Kidney (tissue), 14 donors: Measurements from ENCODE around the gene AAK1. TPM values are rescaled to one million over a fixed set of nuclear protein-coding genes. Genes with fewer than 3 reads are reported as not detected.

Experiments
- DNase-seq, 5 donors: peaks; one replicate each; pipeline ENCODE4 v3.0.0-alpha.2; 2013 to 2020
- FAIRE-seq: peaks from 2 replicates; lab custom pipeline; 2012; peaks lifted over from hg19 to GRCh38; lab: Jason Lieb, UNC
- H3K27ac ChIP-seq, 2 donors: one replicate each; pipeline ENCODE4 v1.7.0; 2013; ENCODE audit warnings: low read depth in 2 of 2, low read length in 2 of 2, inconsistent platforms in 1 of 2
- H3K27me3 ChIP-seq: one replicate; pipeline ENCODE4 v1.7.1; 2013; ENCODE audit warnings: low read length, inconsistent platforms; ENCODE audit not compliant: control insufficient read depth, insufficient read depth
- H3K36me3 ChIP-seq, 3 donors: one replicate each; pipeline versions ENCODE4 v1.7.0 to v1.7.1; 2013; ENCODE audit warnings: low read length in 3 of 3, control low read depth in 1 of 3, inconsistent platforms in 1 of 3; ENCODE audit not compliant: insufficient read depth in 3 of 3, control insufficient read depth in 2 of 3
- H3K4me1 ChIP-seq, 3 donors: one replicate each; pipeline versions ENCODE4 v1.7.0 to v1.7.1; 2013; ENCODE audit warnings: low read length in 3 of 3, inconsistent platforms in 1 of 3, low read depth in 1 of 3; ENCODE audit not compliant: control insufficient read depth in 2 of 3, insufficient read depth in 2 of 3
- H3K4me3 ChIP-seq, 3 donors: one replicate each; pipeline versions ENCODE4 v1.7.0 to v1.8.1; 2013; ENCODE audit warnings: low read length in 3 of 3, control low read depth in 1 of 3, inconsistent platforms in 1 of 3
- H3K9ac ChIP-seq, 3 donors: one replicate each; pipeline versions ENCODE4 v1.7.0 to v1.7.1; 2013; ENCODE audit warnings: low read length in 3 of 3, control low read depth in 1 of 3, inconsistent platforms in 1 of 3
- H3K9me3 ChIP-seq, 3 donors: one replicate each; pipeline versions ENCODE4 v1.7.0 to v1.7.1; 2013; ENCODE audit warnings: low read length in 3 of 3, control low read depth in 1 of 3, inconsistent platforms in 1 of 3; ENCODE audit not compliant: control insufficient read depth in 2 of 3, insufficient read depth in 1 of 3
- CTCF ChIP-seq: IDR thresholded peaks from 3 replicates; pipeline ENCODE4 v1.5.1; 2012; ENCODE audit warnings: mild to moderate bottlenecking, moderate library complexity, borderline replicate concordance; ENCODE audit not compliant: insufficient read depth; ENCODE audit errors: extremely low read depth
- intact Hi-C: fragments of 100-400 bp; cut with DNase I; formaldehyde crosslinking; loops from one replicate; pipeline ENCODE4 v1.11.1; 2022
- polyA plus RNA-seq: library from polyadenylated mRNA; stranded (reverse); fragments of 350-450 nt; fragmentation: Illumina TruSeq; extraction: RNeasy Lipid Tissue Mini Kit (QIAGEN cat#74804); gene quantifications from one replicate; pipeline ENCODE4 v1.2.3, GENCODE V29; 2014; ENCODE audit warnings: low read depth, low replicate concordance; ENCODE audit not compliant: insufficient read depth
- total RNA-seq: library from RNA; stranded (reverse); fragmentation: NEBNext Ultra II Directional; extraction: Animal tissue kit (Norgen Biotek cat#: 25700); gene quantifications from one replicate; pipeline ENCODE4 v1.2.1, GENCODE V29; 2021
- donor health status: control.
- donor health status: control.
- donor health status: control.
- donor health status: control.
- donor health status: control.
- donor health status: DM: yes; HTN: yes; CAD: no.
- donor health status: Normal renal cell carcinoma (clear cell type).

AAK1 gene
- total and polyA plus RNA-seq, 2 donors from 2014 or later: 25.8 to 93.7 TPM

DNA sequence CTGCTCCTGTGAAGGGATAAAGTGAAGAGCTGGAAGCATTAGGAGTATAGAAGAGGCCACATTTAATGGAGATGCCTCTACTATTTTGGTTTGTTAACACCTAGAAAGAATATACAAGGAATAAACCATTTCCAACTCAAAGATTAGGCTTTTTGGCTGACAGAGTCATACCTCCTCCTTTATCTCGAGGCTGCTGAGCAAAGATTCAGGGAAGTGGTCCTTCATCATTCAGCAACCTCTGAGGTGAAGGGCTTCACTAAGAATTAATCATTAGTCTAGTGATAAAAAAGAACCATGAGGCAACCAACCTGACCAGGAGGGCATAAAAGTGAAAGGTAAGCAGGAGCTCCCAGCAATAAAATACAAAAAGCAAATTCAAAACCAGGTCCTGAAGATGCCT is 25.8 kb downstream of the AAK1 start:
- H3K27me3 ChIP-seq: no peaks in the 10 kb centered on the region
- H3K9ac ChIP-seq: no peak overlapping the region
- H3K27ac ChIP-seq: no peak overlapping the region
- H3K9me3 ChIP-seq: no peaks in the 10 kb centered on the region
- H3K4me1 ChIP-seq: peaks cover 0 to 37% (median 19%) of the 10 kb centered on the region in 3 donors
- no peak for DNase-seq
- H3K4me3 ChIP-seq: no peak overlapping the region
- no peak for FAIRE-seq
- no peak for TF ChIP-seq CTCF
- H3K36me3 ChIP-seq: no peaks in the 10 kb centered on the region
- intact Hi-C loops: no loop called here

DNA sequence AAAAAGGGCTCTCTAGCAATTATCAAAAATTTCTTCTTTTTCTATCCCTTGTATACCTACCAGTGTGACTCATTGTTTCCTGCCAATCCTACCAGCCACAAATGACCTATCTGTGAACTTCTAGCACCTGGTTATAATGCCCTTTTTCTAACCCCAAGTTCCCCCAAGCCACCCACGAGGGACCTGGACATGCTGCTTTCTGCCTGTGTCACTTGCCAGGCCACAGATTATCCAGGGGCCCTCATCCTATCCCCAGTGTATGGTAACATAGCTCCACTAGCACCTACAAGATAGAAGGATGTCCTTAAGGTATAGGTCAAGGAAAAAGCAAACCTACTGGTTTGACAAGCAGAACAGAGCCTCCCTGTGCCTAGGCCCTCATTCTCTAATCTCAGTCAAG is 26.8 kb downstream of the AAK1 start:
- DNase-seq (no peak), FAIRE-seq (no peak)
- intact Hi-C loops: no loop called here
- no peaks in the 10 kb centered on the region for H3K36me3 ChIP-seq
- H3K9me3 ChIP-seq: no peaks in the 10 kb centered on the region
- TF ChIP-seq CTCF: no peak
- H3K4me1 ChIP-seq: peaks cover 0 to 37% (median 21%) of the 10 kb centered on the region in 3 donors
- H3K27ac ChIP-seq: no peak overlapping the region
- H3K9ac ChIP-seq: no peak overlapping the region
- no peaks in the 10 kb centered on the region for H3K27me3 ChIP-seq
- H3K4me3 ChIP-seq: no peak overlapping the region

GRCh38 chr2:69615969-69616368 is 27.6 kb downstream of the AAK1 start:
- Histone ChIP-seq H3K4me1 (peaks cover 0 to 37% (median 21%) of the 10 kb centered on the region in 3 donors), H3K27me3 (no peaks in the 10 kb centered on the region), H3K36me3 (no peaks in the 10 kb centered on the region), H3K4me3 (no peak overlapping the region), H3K27ac (no peak overlapping the region), H3K9me3 (no peaks in the 10 kb centered on the region), H3K9ac (no peak overlapping the region)
- no peak for TF ChIP-seq CTCF
- intact Hi-C loops: no loop called here
- FAIRE-seq: no peak
- DNase-seq: no peak

DNA sequence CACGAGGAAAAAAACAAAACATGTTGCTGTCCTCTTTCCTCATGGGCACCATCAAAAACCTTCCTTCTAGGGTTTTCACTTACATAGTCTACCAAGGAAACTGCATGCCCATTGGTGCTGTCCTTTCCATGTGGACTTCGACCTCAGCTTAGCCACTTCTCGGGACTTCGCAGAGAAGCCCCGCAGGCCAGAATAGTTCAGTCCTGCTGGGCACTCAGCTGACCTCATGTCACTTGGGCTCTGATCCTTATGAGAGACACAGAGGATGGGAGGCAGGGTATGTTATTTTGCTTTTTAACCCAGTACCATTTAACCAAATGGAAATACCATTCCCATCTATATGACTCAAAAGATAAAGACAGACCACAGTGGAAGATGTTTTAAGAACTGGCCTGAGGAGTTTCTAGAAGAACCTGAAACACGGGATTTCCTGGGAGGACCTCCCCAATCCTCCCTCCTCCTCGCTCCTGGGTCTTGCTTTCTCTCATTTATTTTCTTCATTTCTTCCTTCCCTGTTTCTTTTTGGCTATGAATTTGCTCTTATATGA is 28.4 kb downstream of the AAK1 start:
- DNase-seq (no peak), FAIRE-seq (no peak)
- Histone ChIP-seq H3K27me3 (no peaks in the 10 kb centered on the region), H3K4me3 (no peak overlapping the region), H3K27ac (no peak overlapping the region), H3K9ac (no peak overlapping the region), H3K36me3 (no peaks in the 10 kb centered on the region), H3K4me1 (peaks cover 0 to 36% (median 19%) of the 10 kb centered on the region in 3 donors), H3K9me3 (no peaks in the 10 kb centered on the region)
- intact Hi-C loops: no loop called here
- TF ChIP-seq CTCF: no peak
